K562 (cell line): Measurements from ENCODE around the gene OPA1. TPM values are rescaled to one million over a fixed set of nuclear protein-coding genes. Genes with fewer than 3 reads are reported as not detected.

ENCODE experiments used
- C11orf30 ChIP-seq: fragments of 450-650 bp; IDR thresholded peaks from 2 replicates; pipeline ENCODE4 v1.6.1; 2016; ENCODE audit warnings: low read depth, mild to moderate bottlenecking
- CAMTA2 ChIP-seq: fragments of 250-450 bp; sonication (Bioruptor Pico); conservative IDR thresholded peaks from 2 replicates; pipeline ENCODE4 v1.5.1; 2022
- CBX3 ChIP-seq, 2 experiments: IDR thresholded peaks; 1 replicate in 1 of 2; 2 replicates in 1 of 2; pipeline ENCODE4 v1.6.1; 2012; ENCODE audit warnings: inconsistent platforms in 2 of 2, low read length in 2 of 2, borderline replicate concordance in 1 of 2, control low read depth in 1 of 2
- ELK1 ChIP-seq: sonication (generic); formaldehyde crosslinking; IDR thresholded peaks from 2 replicates; pipeline ENCODE4 v1.8.1; 2022; ENCODE audit warnings: missing genetic modification reagents
- FOXJ2 ChIP-seq: fragments of 200-800 bp; sonication (Bioruptor generic); IDR thresholded peaks from 2 replicates; pipeline ENCODE4 v1.6.1; 2016; ENCODE audit warnings: missing genetic modification characterization, missing compliant biosample characterization
- HMG20B ChIP-seq: fragments of 250-450 bp; sonication (Bioruptor Pico); IDR thresholded peaks from 2 replicates; pipeline ENCODE4 v1.5.0; 2021; ENCODE audit warnings: mild to moderate bottlenecking
- ILK ChIP-seq: fragments of 450-650 bp; IDR thresholded peaks from 2 replicates; pipeline ENCODE4 v1.6.1; 2016; ENCODE audit warnings: missing genetic modification characterization, low read depth, mild to moderate bottlenecking, missing compliant biosample characterization, moderate library complexity, borderline replicate concordance
- KDM1A ChIP-seq, 2 experiments: fragments of 450-650 bp; IDR thresholded peaks; 2 replicates each; pipeline ENCODE4 v1.6.1; 2016; ENCODE audit warnings: mild to moderate bottlenecking in 2 of 2
- MAFG ChIP-seq: fragments of 450-650 bp; conservative IDR thresholded peaks from 2 replicates; pipeline ENCODE4 v1.6.1; 2016; ENCODE audit warnings: missing genetic modification characterization, missing compliant biosample characterization
- MYBL2 ChIP-seq, 2 experiments: fragments of 450-650 bp in 1 of 2; sonication (generic) in 1 of 2; formaldehyde crosslinking in 1 of 2; IDR thresholded peaks; 2 replicates each; pipeline versions ENCODE4 v1.6.1 to v1.8.1; 2017 to 2022; ENCODE audit warnings: borderline replicate concordance in 1 of 2, inconsistent platforms in 1 of 2, low read depth in 1 of 2, mild to moderate bottlenecking in 1 of 2, missing genetic modification reagents in 1 of 2, moderate library complexity in 1 of 2
- NR2C2 ChIP-seq, 2 experiments: fragments of 200-800 bp in 1 of 2; sonication (Bioruptor generic) in 1 of 2; sonication (generic) in 1 of 2; formaldehyde crosslinking in 1 of 2; IDR thresholded peaks; 2 replicates each; pipeline versions ENCODE4 v1.6.1 to v1.8.0; 2016 to 2022; ENCODE audit warnings: mild to moderate bottlenecking in 1 of 2, missing compliant biosample characterization in 1 of 2, missing genetic modification characterization in 1 of 2, missing genetic modification reagents in 1 of 2
- PCBP1 ChIP-seq: fragments of 200-400 bp; formaldehyde crosslinking; IDR thresholded peaks from 2 replicates; pipeline ENCODE4 v1.6.1; 2018; ENCODE audit warnings: mild to moderate bottlenecking, low read depth, low read length; ENCODE audit not compliant: poor library complexity, severe bottlenecking
- PTRF ChIP-seq: fragments of 450-650 bp; IDR thresholded peaks from 2 replicates; pipeline ENCODE4 v1.6.1; 2016; ENCODE audit warnings: mild to moderate bottlenecking, missing genetic modification characterization, missing compliant biosample characterization
- RFX5 ChIP-seq: IDR thresholded peaks from 2 replicates; pipeline ENCODE4 v1.6.1; 2011; ENCODE audit warnings: low read depth, mild to moderate bottlenecking, improper control_type of control experiment, low read length
- TCF15 ChIP-seq: fragments of 250-450 bp; sonication (Bioruptor Pico); IDR thresholded peaks from 2 replicates; pipeline ENCODE4 v1.8.0; 2022; ENCODE audit warnings: moderate library complexity, mild to moderate bottlenecking, inconsistent platforms
- XRCC3 ChIP-seq: fragments of 450-650 bp; IDR thresholded peaks from 2 replicates; pipeline ENCODE4 v1.6.1; 2017; ENCODE audit warnings: mild to moderate bottlenecking, moderate library complexity
- ZNF274 ChIP-seq: IDR thresholded peaks from 2 replicates; pipeline ENCODE4 v1.6.1; 2011; ENCODE audit warnings: low read depth, mild to moderate bottlenecking, low read length, moderate library complexity, borderline replicate concordance
- ZNF282 ChIP-seq: sonication (generic); formaldehyde crosslinking; IDR thresholded peaks from 2 replicates; pipeline ENCODE4 v1.8.1; 2023; ENCODE audit warnings: missing genetic modification reagents
- ZNF444 ChIP-seq: fragments of 250-450 bp; sonication (Bioruptor Pico); IDR thresholded peaks from 2 replicates; pipeline ENCODE4 v1.4.0; 2020; ENCODE audit warnings: mild to moderate bottlenecking, moderate library complexity
- ZNF561 ChIP-seq: fragments of 450-650 bp; formaldehyde crosslinking; conservative IDR thresholded peaks from 2 replicates; pipeline ENCODE4 v1.4.0; 2020; ENCODE audit warnings: mild to moderate bottlenecking, moderate library complexity
- ZNF785 ChIP-seq: fragments of 250-450 bp; sonication (Bioruptor Pico); IDR thresholded peaks from 2 replicates; pipeline ENCODE4 v1.4.0; 2020; ENCODE audit warnings: mild to moderate bottlenecking
- polyA plus RNA-seq, 8 experiments: library from polyadenylated mRNA; depleted of rRNA in 4 of 8; stranded (reverse) in 5 of 8; unstranded in 3 of 8; fragments of >200 nt; fragmentation: Nextera tagmentation in 2 of 8; fragmentation: Illumina TruSeq in 1 of 8; extraction: Ambion mirVana in 2 of 8; extraction: Trizol in 1 of 8; gene quantifications; 2 replicates each; pipeline versions ENCODE4 v1.2.1 to v1.2.3, GENCODE V29; 2011 to 2014; ENCODE audit warnings: inconsistent platforms in 1 of 8, missing spikeins in 1 of 8
- total RNA-seq, 7 experiments: library from RNA; depleted of rRNA in 6 of 7; stranded (reverse); fragments of >200 nt in 6 of 7; fragmentation: Illumina TruSeq in 2 of 7; extraction: Trizol in 2 of 7; gene quantifications; 2 replicates each; pipeline versions ENCODE4 v1.2.1 to v1.2.3, GENCODE V29; 2011 to 2021; ENCODE audit warnings: low replicate concordance in 1 of 7
- TF ChIP-seq, protein P1 (sequence below): fragments of 450-650 bp; formaldehyde crosslinking; conservative IDR thresholded peaks from 2 replicates; pipeline ENCODE4 v1.4.0; 2022; ENCODE audit warnings: mild to moderate bottlenecking, missing genetic modification characterization
- TF ChIP-seq, protein P2 (sequence below), 2 experiments: fragments of 200-800 bp in 1 of 2; sonication (Bioruptor generic) in 1 of 2; sonication (generic) in 1 of 2; formaldehyde crosslinking in 1 of 2; IDR thresholded peaks in 1 of 2; conservative IDR thresholded peaks in 1 of 2; 2 replicates each; pipeline versions ENCODE4 v1.5.0 to v1.6.1; 2016 to 2020; ENCODE audit warnings: missing compliant biosample characterization in 1 of 2, missing genetic modification characterization in 1 of 2, missing genetic modification reagents in 1 of 2
- TF ChIP-seq, protein P3 (sequence below): fragments of 250-450 bp; sonication (Bioruptor Pico); IDR thresholded peaks from 2 replicates; pipeline ENCODE4 v1.9.0; 2021; ENCODE audit warnings: mild to moderate bottlenecking

The OPA1 gene
- total and polyA plus RNA-seq, 9 of the 15 experiments (the other 6 are each of a cell fraction or from before 2014, with no cell fraction given) = 19.7 to 127 (median 94.7) TPM

- TF ChIP-seq HMG20B (CRISPR knock-in tag) (no peak), FOXJ2 (tag) (no peak), ILK (no peak), C11orf30 (peak; percentile 33; the same call in 1 of the 2 replicates), MAFG (tag) (peak; percentile 69), MYBL2 (IDR thresholded peaks at IDR 0.05; ENCODE audit: low read depth) (no peak), MYBL2 (CRISPR knock-in tag; IDR thresholded peaks at IDR 0.05; ENCODE audit: borderline replicate concordance) (no peak), PCBP1 (no peak), TCF15 (CRISPR knock-in tag) (no peak), CBX3 (IDR thresholded peaks at IDR 0.05; ENCODE audit: borderline replicate concordance in 1 of 2, low read length in 2 of 2) (no peak), RFX5 (no peak), PTRF (tag) (no peak), KDM1A (IDR thresholded peaks at IDR 0.05) (peak; percentile 52 to 53; a peak in 3 of 4 replicates), ZNF444 (CRISPR knock-in tag) (no peak), ZNF561 (CRISPR knock-in tag) (no peak), XRCC3 (no peak), ZNF274 (no peak), ZNF282 (CRISPR knock-in tag) (no peak), ELK1 (CRISPR knock-in tag) (no peak), CAMTA2 (no peak), NR2C2 (CRISPR knock-in tag; IDR thresholded peaks at IDR 0.05) (no peak), NR2C2 (tag; IDR thresholded peaks at IDR 0.05) (no peak), ZNF785 (no peak)
- TF ChIP-seq, protein P1, sequence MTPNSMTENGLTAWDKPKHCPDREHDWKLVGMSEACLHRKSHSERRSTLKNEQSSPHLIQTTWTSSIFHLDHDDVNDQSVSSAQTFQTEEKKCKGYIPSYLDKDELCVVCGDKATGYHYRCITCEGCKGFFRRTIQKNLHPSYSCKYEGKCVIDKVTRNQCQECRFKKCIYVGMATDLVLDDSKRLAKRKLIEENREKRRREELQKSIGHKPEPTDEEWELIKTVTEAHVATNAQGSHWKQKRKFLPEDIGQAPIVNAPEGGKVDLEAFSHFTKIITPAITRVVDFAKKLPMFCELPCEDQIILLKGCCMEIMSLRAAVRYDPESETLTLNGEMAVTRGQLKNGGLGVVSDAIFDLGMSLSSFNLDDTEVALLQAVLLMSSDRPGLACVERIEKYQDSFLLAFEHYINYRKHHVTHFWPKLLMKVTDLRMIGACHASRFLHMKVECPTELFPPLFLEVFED (CRISPR knock-in tag) = no peak
- TF ChIP-seq, protein P2, sequence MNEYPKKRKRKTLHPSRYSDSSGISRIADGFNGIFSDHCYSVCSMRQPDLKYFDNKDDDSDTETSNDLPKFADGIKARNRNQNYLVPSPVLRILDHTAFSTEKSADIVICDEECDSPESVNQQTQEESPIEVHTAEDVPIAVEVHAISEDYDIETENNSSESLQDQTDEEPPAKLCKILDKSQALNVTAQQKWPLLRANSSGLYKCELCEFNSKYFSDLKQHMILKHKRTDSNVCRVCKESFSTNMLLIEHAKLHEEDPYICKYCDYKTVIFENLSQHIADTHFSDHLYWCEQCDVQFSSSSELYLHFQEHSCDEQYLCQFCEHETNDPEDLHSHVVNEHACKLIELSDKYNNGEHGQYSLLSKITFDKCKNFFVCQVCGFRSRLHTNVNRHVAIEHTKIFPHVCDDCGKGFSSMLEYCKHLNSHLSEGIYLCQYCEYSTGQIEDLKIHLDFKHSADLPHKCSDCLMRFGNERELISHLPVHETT (CRISPR knock-in tag; conservative IDR thresholded peaks at IDR 0.05 in 1 of 2, IDR thresholded peaks at IDR 0.05 in 1 of 2) = no peak
- TF ChIP-seq, protein P3, sequence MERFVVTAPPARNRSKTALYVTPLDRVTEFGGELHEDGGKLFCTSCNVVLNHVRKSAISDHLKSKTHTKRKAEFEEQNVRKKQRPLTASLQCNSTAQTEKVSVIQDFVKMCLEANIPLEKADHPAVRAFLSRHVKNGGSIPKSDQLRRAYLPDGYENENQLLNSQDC (CRISPR knock-in tag) = no peak
Measured at GRCh38 chr3:193648542-193649076, 55.6 kb downstream of the OPA1 start (continued).
